GM21786 (cell line): Measurements from ENCODE around the gene NDUFAF3.
"Not testable (repeated sequence)": the region's sequence is repeated elsewhere in the genome, so short reads cannot be mapped to it uniquely, and the experiment has no call there.

Experiments used
- ATAC-seq: cut with Tn5 transposase; IDR thresholded peaks from one replicate; pipeline ENCODE4 v1.9.1; 2021; ENCODE audit not compliant: unreplicated experiment

Gene NDUFAF3

GRCh38 chr3:48999085-48999858, 22.6 kb upstream of the NDUFAF3 start:
- ATAC-seq: no peak

GRCh38 chr3:49001155-49001554, 20.8 kb upstream of the NDUFAF3 start:
- no peak for ATAC-seq

DNA sequence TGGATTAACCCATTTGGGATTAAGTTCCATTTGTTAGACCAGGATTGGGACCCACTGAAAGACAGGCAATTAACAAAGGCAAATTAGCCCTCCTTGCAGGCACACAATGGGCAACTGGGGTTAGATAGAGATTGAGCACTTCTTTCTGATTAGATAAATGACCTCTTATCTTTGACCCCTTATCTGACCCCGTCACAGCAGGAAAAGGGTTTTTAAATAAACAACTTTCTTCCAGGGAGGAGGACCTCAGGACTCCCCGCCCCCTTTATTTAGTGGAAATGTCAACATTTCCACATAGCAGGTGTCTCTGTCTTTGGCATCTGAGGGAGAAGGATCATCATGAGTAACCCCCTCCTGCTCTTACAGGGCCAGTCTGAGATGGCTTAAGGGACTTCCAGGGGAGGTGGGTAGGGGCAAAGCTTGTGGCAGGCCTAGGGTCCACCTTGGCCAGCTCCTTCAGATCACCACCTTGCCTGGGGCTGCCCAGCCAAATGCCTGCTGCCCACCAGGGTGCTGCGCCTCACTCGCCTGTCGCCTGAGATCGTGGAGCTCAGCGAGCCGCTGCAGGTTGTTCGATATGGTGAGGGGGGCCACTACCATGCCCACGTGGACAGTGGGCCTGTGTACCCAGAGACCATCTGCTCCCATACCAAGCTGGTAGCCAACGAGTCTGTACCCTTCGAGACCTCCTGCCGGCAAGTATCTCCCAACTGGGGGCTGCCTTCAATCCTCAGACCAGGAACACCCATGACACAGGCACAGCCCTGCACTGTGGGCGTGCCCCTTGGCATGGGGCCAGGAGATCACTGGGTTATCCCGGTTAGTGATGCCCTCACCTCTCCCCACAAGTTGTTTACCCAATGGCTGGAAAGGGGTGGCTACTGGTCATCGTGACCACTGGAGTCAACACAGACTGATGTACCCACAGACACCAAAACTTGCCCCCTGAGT, 17.3 kb upstream of the NDUFAF3 start:
- no peak for ATAC-seq

DNA sequence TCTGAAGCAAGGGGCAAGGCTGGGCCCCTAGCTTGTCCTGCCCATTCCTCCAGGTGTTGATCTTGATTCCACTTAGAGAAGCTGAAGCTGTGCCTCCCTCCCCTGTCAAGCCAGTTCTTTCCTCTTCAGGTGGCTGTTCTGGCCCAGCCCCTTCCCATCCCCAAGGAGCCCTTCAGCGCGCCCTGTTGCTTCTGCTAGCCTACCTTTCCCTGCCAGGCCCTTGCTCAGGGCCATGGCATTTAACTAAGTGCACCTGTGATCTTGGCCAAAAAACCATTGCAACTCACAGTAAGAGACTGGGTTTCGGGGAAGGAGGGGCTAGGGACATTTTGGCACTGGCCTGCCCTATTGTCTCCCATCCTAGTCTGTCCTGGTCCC, 16.6 kb upstream of the NDUFAF3 start:
- ATAC-seq: no peak

DNA sequence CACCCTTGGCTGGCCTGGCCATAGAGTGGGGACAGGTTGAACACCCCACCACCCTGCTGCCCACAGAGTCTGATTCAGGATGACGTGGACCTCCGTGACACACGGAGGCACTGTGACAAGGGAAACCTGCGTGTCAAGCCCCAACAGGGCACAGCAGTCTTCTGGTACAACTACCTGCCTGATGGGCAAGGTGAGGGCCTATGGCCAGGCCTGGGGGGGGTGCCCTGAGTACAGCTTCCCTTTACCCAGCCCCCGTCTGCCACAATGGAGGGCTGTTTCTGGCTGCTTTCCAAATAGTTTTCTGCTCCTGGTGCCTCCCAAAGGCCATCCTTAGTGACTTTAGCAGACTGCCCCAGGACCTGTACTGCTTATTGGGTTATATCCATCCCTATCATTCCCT, 15.9 kb upstream of the NDUFAF3 start:
- ATAC-seq: no peak

- no peak for ATAC-seq
Observed at GRCh38 chr3:49006408-49007067, 15.4 kb upstream of the NDUFAF3 start.

GRCh38 chr3:49007068-49007770, 14.7 kb upstream of the NDUFAF3 start, which contains the start of gene WDR6:
WDR6 (plus strand) TSS chr3:49007391; CDS start chr3:49007432, 41 bp downstream.
- ATAC-seq: peak; percentile 86

DNA sequence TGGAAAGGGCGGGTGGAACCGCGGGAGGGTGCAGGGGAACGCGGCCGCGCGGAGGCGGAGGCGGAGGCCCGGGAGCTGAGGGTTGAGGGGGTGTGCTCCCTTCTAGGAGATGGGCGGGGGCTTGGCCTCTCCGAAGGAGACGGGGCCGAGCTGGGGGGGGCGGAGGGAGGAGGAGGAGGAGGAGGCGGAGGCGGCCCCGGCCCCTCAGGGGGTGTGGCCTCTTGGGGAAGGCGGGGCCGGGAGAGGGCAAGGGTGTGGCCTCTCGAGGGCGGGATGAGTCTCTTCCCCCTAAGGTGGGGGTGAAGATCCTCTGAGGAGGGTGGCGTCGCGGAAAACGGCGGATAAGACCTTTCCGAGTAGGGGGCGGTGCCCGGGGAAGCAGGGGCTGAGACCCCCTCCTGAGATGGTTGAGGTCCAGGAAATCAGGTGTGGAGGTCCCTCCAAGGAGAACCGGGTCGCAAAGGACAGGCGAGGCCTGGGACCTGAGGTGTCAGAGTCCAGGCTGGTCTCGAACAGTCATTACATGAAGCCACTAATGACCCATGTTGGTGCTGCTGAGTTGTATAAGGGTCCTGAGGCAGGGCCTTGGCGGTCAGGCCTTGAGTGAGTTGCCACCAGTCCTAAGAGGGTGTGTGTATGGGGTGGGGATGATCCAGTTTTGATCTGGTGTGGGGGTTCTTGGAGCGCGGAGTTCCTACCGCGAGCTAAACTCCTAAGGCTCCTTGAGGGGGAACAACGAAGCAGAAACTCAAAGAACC, 14.0 kb upstream of the NDUFAF3 start:
- ATAC-seq: peak; percentile 34

GRCh38 chr3:49008627-49009026, 13.3 kb upstream of the NDUFAF3 start:
- not testable (repeated sequence) for ATAC-seq

GRCh38 chr3:49009396-49009795, 12.5 kb upstream of the NDUFAF3 start:
- ATAC-seq: no peak

GRCh38 chr3:49012441-49013017, 9.4 kb upstream of the NDUFAF3 start:
- ATAC-seq: no peak

DNA sequence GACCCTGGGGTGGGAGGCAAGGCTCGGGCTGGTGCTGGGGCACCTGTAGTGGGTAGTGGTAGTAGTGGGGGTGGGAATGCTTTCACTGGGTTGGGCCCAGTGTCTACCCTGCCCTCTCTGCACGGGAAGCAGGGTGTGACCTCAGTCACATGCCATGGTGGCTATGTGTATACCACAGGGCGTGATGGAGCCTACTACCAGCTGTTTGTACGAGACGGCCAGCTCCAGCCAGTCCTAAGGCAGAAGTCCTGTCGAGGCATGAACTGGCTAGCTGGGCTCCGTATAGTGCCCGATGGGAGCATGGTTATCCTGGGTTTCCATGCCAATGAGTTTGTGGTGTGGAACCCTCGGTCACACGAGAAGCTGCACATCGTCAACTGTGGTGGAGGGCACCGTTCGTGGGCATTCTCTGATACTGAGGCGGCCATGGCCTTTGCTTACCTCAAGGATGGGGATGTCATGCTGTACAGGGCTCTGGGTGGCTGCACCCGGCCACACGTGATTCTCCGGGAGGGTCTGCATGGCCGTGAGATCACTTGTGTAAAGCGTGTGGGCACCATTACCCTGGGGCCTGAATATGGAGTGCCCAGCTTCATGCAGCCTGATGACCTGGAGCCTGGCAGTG, 8.7 kb upstream of the NDUFAF3 start:
- no peak for ATAC-seq

DNA sequence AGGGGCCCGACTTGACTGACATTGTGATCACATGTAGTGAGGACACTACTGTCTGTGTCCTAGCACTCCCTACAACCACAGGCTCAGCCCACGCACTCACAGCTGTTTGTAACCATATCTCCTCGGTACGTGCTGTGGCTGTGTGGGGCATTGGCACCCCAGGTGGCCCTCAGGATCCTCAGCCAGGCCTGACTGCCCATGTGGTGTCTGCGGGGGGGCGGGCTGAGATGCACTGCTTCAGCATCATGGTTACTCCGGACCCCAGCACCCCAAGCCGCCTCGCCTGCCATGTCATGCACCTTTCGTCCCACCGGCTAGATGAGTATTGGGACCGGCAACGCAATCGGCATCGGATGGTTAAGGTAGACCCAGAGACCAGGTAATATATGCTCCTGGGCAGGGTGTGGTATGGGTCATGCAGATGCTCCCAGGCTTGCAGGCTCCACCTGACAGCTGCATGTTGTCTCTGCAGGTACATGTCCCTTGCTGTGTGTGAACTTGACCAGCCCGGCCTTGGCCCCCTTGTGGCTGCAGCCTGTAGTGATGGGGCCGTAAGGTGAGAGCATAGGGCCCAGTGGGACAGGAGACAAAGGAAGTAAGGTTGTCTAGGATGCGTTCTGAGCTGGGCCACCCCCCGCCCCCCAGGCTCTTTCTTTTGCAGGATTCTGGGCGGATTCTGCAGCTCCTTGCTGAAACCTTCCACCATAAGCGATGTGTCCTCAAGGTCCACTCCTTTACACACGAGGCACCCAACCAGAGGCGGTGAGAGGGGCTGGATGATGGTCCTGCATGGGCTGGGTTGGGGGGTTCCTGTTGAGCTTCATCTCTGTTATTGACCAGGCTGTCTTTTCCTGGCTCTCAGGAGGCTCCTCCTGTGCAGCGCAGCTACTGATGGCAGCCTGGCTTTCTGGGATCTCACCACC, 7.9 kb upstream of the NDUFAF3 start:
- no peak for ATAC-seq

DNA sequence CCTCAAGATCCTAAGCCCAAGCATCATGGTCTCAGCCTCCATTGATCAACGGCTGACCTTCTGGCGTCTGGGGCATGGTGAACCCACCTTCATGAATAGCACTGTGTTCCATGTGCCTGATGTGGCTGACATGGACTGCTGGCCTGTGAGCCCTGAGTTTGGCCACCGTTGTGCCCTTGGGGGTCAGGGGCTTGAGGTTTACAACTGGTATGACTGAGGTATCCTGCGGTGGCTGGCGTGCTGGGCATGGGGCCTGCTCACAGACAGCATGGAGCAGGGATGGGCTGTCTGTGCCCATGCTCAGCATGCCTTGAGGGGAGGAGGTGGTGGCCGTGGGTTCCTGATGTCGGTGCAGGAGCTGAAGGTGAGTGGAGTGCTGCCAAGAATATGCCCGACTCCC, 6.8 kb upstream of the NDUFAF3 start:
- no peak for ATAC-seq

GRCh38 chr3:49015765-49016164, 6.2 kb upstream of the NDUFAF3 start:
- no peak for ATAC-seq

DNA sequence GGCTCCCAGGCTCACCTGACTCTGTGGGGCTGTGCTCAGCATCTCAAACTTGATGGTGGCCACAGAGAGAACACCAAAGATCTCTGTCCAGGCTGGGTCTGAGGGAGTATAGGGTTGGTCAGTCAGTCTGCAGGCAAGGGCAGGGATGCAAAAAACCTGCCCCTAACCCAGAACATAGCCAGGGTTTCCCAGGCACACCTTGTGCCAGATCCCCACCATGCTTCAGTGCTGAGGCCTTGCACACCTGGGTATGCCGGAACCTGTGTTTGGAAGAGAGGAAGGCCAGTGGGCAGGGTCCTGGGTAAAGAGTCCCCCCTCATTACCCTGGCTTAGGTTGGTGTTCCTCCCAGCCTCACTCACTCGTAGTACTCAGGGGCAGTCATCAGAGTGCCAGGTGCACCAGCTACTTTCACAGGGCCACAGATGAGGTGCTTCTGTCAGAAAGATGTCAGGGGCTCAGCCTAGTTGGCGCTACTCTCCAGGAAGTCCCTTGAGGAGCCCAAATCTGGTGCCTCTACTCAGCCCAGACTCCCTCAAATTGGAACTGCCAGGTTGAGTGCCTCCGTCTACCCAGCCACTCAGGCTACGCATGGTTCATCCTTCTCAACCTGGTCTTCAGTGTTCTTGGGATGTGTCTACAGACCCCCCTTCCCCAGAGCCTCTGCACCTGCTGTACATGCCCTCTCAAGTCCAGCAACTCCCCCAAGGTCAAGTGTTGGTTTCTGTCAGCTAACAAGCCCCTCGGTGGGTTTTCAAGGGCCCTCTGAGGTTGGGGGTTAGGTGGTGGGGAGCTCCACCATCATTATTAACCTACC, 5.3 kb upstream of the NDUFAF3 start:
- no peak for ATAC-seq

- no peak for ATAC-seq
Observed at GRCh38 chr3:49017229-49017970, 4.5 kb upstream of the NDUFAF3 start.
